ENCODE measurements around the gene PRKN.

PRKN gene

GRCh38 chr6:162528538-162528937 is 199.0 kb downstream of the PRKN start:
- DNase-seq = no peak

DNA sequence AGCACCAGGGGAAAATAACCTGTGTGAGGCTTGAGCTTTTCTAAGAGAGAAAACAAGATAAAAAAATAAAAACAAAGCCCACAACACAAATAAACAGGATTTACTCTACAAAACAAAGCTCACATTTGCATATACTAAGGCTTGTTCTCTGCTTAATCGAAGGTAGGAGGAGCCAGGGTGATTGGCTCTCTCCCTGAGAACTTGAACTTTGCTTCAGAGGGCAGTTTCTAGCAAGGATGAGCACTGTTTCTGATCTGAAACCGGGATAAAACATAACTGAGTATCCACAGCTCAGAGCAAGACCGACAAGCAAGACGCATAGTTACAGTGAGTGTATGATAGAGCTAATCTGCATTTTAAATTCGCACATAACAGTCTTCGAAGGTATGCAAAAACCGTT is 200.6 kb downstream of the PRKN start:
- no peak for DNase-seq

DNA sequence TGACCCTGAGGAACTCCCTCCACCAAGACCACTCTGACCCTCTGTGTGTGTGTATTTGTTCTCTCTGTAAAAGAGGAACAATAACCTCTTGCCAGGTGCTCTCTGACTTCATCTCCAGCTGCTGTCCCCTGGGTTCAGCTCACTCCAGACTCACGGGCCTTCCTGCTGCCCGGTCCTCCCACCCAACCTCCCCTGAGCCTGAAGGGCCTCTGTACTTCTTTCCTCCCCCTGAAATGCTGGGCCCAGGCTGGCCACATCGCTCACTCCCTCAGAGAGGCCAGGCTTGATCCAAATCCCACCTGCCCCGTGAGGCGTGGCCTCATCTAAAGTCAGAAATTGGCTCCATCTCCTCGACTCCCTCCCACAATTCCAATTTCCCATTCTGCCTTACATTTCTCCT is 202.4 kb downstream of the PRKN start:
- DNase-seq = no peak

- no peak for DNase-seq
Measured at GRCh38 chr6:162512744-162513143, 214.8 kb downstream of the PRKN start.

DNA sequence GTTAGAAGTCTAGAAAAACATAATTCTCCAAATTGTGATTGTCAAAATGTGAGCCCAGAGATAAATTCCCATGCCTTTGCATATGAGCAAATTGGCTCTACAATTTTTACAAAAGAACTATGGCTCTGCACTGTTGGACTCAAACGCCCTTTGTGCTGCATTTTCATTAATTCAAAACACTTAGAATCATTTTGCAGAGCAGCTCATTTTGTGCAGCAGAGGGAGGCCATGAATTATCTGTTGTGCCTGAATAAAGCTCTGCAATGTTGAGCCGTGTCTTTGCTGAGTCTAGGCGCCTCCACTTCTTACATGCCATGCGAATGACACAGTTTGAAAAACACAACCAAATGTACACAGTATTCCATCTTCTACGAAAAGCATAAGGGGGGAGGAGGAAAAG is 230.2 kb downstream of the PRKN start:
- DNase-seq = no peak

DNA sequence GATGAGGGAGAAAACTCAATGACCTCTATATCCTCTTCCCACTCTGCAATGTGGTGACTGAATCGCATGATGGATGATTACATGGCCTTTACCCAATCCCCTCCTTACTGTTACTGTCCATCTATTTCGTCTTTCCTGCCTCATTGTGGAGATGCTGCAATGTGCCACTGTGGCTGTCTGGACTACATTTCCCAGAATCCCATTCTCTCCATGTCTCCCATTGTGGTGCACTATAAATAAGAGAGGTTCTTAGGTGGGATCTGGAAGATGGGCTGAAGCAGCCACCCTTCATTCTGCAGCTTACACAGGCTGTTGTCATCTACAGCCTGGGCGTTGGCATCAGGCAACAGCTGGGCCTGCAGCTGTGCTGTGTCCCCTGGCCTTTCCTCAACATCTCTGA is 233.6 kb downstream of the PRKN start:
- DNase-seq = no peak

- no peak for DNase-seq
Measured at GRCh38 chr6:162491637-162492036, 235.9 kb downstream of the PRKN start.

GRCh38 chr6:162489101-162489976 is 238.2 kb downstream of the PRKN start:
- DNase-seq = no peak

GRCh38 chr6:162488444-162488843 is 239.1 kb downstream of the PRKN start:
- no peak for DNase-seq

DNA sequence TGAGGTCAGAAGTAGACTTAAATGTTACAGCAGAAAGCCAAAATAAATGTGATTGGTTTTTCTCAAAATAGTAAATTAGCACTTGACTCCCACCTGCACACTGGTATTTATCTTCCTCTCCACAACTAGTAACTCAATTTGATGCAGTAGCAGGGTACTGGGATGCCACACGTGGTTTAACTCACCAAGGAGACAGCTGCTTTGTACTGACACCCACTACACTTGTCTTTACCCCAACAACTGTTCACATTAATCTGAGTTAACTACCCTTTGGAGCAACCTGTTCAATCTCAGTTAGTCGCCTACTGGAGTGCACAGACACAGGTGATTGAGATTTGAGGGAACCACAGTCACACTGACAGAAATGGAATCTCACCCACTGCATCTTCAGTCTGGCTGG is 242.1 kb downstream of the PRKN start:
- DNase-seq = no peak

- no peak for DNase-seq
Measured at GRCh38 chr6:162481938-162482337, 245.6 kb downstream of the PRKN start.

GRCh38 chr6:162481320-162481719 is 246.2 kb downstream of the PRKN start:
- no peak for DNase-seq

DNA sequence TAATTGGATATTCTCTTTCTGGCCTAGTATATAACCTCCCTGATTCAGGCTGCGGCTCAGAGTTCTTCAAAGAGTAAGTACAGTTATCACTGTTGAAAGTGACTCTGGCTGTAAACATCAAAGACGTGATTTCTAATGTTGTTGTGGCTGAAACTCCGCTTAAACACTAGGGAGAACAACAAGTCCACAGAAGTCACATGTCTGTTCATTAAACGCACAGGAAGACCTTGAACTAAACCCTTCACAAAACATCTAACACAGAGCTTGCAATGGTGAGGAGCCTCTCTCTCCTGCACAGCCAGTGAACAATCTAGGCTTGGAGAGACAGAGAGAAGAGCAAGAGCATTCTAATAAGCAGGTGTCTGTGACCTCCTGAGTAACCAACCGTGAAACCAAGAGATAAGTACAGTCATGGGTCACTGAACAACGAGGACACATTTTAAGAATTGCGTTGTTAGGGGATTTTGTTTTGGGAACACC is 249.3 kb downstream of the PRKN start:
- DNase-seq = no peak

GRCh38 chr6:162474722-162475121 is 252.8 kb downstream of the PRKN start:
- DNase-seq = no peak

GRCh38 chr6:162471842-162472241 is 255.7 kb downstream of the PRKN start:
- no peak for DNase-seq

GRCh38 chr6:162468326-162468725 is 259.2 kb downstream of the PRKN start:
- no peak for DNase-seq

DNA sequence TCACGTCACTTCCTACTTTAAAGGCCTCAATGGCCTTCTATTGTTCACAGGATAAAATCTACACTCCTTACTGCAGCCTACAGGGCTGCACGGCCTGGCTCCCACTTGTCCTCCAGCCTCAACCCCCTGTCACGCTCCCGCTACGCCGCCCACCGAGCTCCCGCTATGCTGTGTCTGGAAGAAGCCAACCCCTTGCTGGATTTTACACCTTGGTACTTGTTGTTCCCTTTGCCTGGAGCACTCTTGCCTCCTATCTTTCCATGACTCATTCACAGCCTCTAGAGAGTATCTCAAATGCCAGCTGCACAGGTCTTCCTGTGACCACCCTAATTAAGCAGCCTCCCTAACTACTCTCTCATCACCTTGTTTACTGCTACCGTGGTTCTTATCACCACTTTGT is 259.9 kb downstream of the PRKN start:
- DNase-seq = no peak

- DNase-seq = no peak
Measured at GRCh38 chr6:162463576-162463975, 264.0 kb downstream of the PRKN start.

DNA sequence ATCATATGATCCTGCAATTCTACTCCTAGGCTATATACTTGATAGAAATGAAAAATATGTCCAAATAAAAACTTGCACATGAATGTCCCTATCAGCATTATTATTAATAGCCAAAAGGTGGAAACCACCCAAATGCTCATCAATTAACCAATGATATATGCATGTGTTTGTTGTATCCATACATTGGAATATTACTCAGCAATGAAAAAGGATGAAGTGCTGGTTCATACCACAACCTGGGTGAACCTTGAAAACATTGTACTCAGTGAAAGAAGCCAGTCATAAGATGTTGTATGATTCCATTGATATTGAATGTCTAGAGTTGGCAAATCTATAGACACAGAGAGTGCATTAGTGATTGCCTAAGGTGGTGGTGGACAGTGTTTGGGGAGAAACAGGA is 267.6 kb downstream of the PRKN start:
- no peak for DNase-seq

DNA sequence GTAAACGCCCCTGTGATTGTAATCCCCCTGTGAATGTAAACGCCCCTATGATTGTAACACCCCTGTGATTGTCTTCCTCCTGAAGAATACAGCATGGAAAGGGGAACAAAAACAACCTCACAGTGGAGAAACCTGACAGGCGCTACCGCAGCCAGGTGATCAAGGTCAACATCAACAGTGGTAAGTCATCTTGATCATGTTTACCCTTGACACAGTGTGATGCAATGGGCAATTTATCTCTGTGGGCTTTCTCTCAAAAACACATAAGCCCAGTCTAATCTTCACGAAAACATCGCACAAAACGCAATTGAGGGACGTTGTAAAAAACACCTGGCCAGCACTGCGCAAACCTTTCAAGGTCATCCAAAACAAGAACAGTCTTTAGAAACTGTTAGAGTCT is 277.2 kb downstream of the PRKN start:
- no peak for DNase-seq

DNA sequence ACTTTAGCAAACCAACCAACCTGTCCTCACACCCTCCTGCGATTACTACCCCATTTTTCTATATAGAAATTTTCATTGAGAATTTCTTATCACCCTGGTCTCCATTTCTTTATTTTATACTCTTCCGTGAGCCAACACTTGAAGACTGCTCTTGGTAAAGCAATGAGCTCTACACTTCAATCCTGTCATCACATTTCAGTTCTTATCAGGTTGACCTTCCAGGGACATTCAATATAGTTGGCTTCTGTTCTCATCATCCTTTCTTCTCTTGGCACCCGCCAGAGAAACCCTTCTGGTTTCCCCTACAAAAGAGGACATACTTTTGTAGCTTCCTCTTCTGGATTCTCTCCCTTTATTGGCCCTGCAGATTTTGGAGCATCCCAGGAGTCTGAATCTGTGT is 279.3 kb downstream of the PRKN start:
- DNase-seq = no peak

- DNase-seq = no peak
Measured at GRCh38 chr6:162443101-162443500, 284.5 kb downstream of the PRKN start.

GRCh38 chr6:162442687-162443086 is 284.9 kb downstream of the PRKN start:
- DNase-seq = no peak

DNA sequence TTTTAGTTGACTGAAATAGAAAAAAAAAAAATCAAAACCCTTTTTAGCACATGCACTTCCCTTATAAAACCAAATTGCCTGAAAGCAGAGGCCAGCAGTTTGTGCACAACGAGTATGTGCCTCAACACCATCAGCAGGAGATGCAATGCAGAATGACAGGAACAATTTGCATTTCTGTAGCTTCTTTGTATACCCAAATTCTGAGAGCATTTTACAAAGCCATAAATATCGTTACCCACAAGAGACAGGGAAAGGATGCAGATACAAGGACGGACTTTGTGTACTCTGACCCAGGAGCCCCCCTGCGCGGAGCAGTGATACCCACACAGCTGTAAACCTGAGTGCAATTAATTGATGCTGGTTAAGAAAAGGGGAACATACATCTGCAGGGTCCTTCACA is 285.6 kb downstream of the PRKN start:
- DNase-seq = no peak

DNA sequence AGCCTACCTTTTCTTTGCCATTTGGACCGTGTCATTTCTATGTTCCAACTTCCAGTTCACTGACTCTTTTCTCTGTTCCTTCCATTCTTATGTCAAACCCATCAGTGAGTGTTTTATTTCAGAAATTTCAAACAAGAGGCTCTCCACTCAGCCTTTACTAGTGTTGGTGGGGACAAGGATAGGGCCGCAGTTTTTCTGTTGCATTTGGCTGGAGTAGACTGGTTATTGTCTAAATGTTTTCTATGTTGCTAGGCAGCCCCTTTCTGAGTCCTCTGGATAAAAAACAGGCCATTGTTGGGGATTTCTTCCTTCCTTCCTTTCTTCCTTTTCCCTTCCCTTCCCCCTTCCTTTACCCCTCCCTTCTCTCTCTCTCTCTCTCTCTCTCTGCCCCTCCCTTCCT is 288.6 kb downstream of the PRKN start:
- no peak for DNase-seq
